HL-60 (cell line): Measurements from ENCODE around the gene CPSF2.

Source experiments
- DNase-seq, 2 experiments: peaks; one replicate each; pipeline ENCODE4 v3.0.0-alpha.2; 2010 to 2020; ENCODE audit warnings: low read depth in 1 of 2, low spot score in 1 of 2
- H3K27ac ChIP-seq: fragments of 250-450 bp; sonication (Bioruptor Pico); replicated peaks from 2 replicates; pipeline ENCODE4 v1.5.1; 2020; ENCODE audit warnings: mild to moderate bottlenecking, moderate library complexity
- H3K27me3 ChIP-seq: fragments of 250-450 bp; sonication (Bioruptor Pico); 2 replicates; pipeline ENCODE4 v1.5.1; 2021; ENCODE audit warnings: mild to moderate bottlenecking, moderate library complexity; ENCODE audit not compliant: insufficient read depth, poor library complexity, severe bottlenecking
- H3K4me3 ChIP-seq: replicated peaks from 2 replicates; pipeline ENCODE4 v1.5.1; 2011; ENCODE audit warnings: mild to moderate bottlenecking, control low read depth, low read length; ENCODE audit not compliant: insufficient read depth
- CTCF ChIP-seq: IDR thresholded peaks from one replicate; pipeline ENCODE4 v1.5.1; 2011; ENCODE audit warnings: low read length, control low read depth, inconsistent platforms; ENCODE audit not compliant: insufficient read depth
- GABPA ChIP-seq: IDR thresholded peaks from 2 replicates; pipeline ENCODE4 v1.6.1; 2012; ENCODE audit warnings: low read depth
- POLR2AphosphoS5 ChIP-seq: IDR thresholded peaks from 2 replicates; pipeline ENCODE4 v1.6.1; 2012; ENCODE audit warnings: low read depth
- REST ChIP-seq: IDR thresholded peaks from 2 replicates; pipeline ENCODE4 v1.6.1; 2012; ENCODE audit warnings: low read depth; ENCODE audit not compliant: insufficient replicate concordance
- SPI1 ChIP-seq: IDR thresholded peaks from 2 replicates; pipeline ENCODE4 v1.6.1; 2012; ENCODE audit warnings: low read depth, mild to moderate bottlenecking, borderline replicate concordance

Gene CPSF2

GRCh38 chr14:92198804-92199203 is 77.0 kb downstream of the CPSF2 start:
- Histone ChIP-seq H3K27ac (no peak overlapping the region), H3K27me3 (no peaks in the 10 kb centered on the region), H3K4me3 (no peak overlapping the region)
- no peak for TF ChIP-seq SPI1
- TF ChIP-seq CTCF = no peak
- no peak for TF ChIP-seq POLR2AphosphoS5
- TF ChIP-seq GABPA = no peak
- no peak for DNase-seq

DNA sequence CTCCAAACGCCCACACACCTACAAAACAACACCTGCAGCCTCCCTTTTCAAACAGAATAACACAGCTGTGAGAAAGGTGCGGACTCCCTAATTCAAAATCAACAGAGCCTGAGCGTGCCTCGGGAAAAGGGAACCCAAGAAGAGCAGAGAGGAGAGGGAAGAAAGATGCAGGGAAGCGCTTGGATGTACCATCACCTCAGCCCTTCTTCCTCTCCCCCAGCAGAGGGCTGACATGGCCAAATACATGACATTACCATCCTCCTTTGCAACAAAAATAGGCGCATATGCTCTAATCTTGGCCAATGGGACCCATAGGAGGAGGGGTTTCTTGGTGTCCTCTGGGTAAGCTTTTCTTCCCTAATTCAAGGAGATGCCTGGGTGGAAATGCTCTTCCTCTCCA is 78.0 kb downstream of the CPSF2 start:
- TF ChIP-seq GABPA (no peak), CTCF (no peak), SPI1 (no peak), REST (no peak), POLR2AphosphoS5 (no peak)
- H3K27me3 ChIP-seq = no peaks in the 10 kb centered on the region
- no peak for DNase-seq
- H3K4me3 ChIP-seq = no peak overlapping the region
- H3K27ac ChIP-seq = no peak overlapping the region

- TF ChIP-seq POLR2AphosphoS5 (no peak), REST (no peak), GABPA (no peak), SPI1 (no peak), CTCF (no peak)
- Histone ChIP-seq H3K27ac (no peak overlapping the region), H3K4me3 (no peak overlapping the region), H3K27me3 (no peaks in the 10 kb centered on the region)
- DNase-seq = no peak
Observed at GRCh38 chr14:92203116-92203515, 81.3 kb downstream of the CPSF2 start.

DNA sequence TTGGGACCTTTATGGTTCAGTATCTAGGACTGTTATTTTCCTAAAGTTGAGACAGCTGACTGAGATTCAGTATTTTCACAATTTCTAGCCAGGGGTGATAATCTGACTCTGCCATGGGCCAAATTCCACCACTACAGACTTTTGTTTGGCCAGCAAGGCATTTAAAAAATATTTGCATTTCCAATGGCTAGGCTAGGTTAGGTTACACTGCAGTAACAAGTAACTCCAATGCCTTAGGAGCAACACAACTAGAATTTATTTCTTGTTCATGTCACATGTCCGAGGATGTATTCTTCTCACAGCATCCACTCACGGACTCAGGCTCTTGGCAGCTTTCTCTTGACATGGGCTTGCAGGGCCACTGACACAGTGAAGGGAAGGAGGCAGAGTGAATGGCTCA is 83.0 kb downstream of the CPSF2 start:
- no peak overlapping the region for H3K4me3 ChIP-seq
- no peak overlapping the region for H3K27ac ChIP-seq
- no peaks in the 10 kb centered on the region for H3K27me3 ChIP-seq
- TF ChIP-seq GABPA (no peak), SPI1 (no peak), POLR2AphosphoS5 (no peak), REST (no peak), CTCF (no peak)
- DNase-seq = no peak
